Measurements from ENCODE around the gene HDAC7. TPM values are rescaled to one million over a fixed set of nuclear protein-coding genes. Genes with fewer than 3 reads are reported as not detected.
A peak's percentile ranks its signal among the peaks of the same experiment; 100 is the strongest.
"Not testable (repeated sequence)": the region's sequence is repeated elsewhere in the genome, so short reads cannot be mapped to it uniquely, and the experiment has no call there.

The HDAC7 gene
- total RNA-seq, 1 donor from 2014 or later = 84.4 TPM

DNA sequence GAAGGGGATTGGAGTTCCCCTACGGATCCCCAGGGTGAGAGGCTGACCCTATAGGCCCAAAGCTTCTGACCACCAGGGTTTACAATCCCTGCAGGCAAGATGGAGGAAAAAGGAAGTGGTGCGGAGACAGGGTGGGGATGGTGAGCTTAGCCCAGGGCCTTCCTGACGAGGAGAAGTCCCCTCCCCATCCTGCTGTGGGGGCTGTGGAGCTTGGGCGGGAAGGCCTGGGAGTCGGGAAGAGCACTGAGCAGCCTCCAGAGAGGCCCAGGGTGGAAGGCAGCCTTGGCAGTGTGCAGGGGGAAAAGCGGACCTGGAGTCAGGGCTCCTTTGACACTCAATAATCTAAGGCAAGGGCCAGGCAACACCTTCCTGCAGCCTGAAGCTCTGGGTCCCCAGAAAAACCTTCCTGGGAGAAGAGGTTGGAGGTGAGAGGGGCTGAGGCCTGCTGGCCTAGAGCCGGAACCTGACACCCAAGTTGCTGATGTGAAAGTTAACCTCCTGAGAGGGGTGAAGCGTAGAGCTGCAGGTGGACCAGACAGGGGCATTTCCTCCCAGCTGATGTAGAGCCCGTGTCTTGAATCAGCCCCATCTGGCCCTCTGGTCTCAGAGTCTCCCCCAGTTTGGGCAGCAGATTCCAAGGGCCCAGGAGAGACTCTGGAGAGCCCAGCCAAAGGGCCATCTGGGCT is 6.0 kb downstream of the HDAC7 start:
- DNase-seq (ENCODE audit: low read depth) = no peak
- H3K4me3 ChIP-seq (ENCODE audit: low read depth, low read length) = peak overlapping the region; percentile 32
- TF ChIP-seq, protein P1, sequence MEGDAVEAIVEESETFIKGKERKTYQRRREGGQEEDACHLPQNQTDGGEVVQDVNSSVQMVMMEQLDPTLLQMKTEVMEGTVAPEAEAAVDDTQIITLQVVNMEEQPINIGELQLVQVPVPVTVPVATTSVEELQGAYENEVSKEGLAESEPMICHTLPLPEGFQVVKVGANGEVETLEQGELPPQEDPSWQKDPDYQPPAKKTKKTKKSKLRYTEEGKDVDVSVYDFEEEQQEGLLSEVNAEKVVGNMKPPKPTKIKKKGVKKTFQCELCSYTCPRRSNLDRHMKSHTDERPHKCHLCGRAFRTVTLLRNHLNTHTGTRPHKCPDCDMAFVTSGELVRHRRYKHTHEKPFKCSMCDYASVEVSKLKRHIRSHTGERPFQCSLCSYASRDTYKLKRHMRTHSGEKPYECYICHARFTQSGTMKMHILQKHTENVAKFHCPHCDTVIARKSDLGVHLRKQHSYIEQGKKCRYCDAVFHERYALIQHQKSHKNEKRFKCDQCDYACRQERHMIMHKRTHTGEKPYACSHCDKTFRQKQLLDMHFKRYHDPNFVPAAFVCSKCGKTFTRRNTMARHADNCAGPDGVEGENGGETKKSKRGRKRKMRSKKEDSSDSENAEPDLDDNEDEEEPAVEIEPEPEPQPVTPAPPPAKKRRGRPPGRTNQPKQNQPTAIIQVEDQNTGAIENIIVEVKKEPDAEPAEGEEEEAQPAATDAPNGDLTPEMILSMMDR (conservative IDR thresholded peaks at IDR 0.05; ENCODE audit: low read depth, low read length) = no peak

DNA sequence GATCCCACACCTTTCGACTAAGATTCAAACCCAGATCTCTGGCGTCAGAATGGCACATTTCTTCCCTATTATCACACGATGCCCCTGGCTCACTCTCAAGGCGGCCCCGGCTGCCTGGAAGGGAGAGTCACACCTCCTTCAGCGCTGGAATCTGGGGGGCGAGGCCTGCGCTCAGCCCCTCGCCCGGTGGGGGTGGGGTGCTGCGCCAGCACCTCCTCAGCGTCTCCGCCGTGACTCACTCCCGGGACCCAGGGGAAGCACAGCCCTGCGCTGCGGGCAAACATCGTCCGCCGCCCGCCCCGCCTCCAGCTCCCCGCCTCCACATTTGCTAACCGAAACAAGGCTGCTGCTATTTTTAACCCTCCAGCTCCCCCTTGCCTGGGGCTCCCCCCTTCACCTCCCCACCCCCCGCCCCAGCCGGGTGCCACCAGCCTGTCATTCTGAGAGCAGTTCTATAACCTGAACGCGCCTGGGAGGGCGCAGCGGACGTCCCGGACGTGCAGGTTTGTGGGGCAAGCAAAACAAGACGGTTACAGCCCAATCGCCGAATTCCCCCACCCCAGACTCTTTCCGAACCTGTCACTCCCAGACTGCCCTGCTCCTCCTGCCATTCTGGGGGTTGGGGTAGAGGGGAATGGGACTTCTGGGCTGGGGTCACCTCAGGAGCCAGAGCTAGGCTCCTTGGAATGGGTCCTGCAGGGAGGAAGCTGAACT is 6.7 kb downstream of the HDAC7 start:
- no peak for DNase-seq (ENCODE audit: low read depth)
- TF ChIP-seq, protein P1 (conservative IDR thresholded peaks at IDR 0.05; ENCODE audit: low read depth, low read length) = no peak

DNA sequence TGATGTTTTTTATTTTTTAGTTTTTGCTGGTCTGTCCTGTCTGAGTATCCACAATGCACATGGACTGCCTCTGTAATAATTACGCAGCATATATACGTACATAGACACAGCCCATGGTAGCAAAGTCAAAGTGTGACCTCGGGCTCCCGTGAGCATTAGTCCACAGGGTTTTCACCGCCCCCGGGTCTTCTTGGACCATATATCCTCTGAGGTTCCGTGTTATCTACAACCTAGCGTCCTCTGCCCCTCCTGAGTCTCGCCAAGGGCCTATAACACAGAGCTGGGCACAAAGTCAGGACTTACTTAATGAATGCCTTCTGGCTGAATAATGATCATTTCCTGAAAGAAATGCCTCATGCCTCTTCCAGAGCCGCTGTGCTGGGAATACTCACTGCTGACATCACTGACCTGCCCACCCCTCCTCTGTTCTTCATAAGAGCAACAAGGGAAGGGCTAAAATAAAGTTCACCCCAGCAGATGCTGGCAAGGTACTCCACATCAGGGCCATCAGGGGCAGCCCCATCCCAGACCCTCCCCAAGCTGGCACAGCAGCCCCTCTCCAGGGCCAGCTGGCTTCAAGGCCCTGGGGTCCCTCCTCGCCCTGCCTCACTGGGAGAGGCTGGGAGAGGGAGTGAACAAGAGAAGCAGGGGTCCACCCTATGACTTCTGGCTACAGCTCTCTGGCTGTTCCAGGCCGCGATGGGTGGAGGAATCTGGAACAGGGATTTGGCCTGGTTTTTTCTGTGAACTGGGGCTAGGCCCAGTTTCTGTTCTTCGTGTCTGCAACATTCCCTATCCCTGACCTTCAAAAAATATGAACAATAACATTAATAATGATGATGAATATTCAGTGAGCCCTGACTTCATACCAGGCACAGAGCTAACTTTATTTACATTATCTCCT is 7.9 kb downstream of the HDAC7 start:
- no peak for DNase-seq (ENCODE audit: low read depth)
- TF ChIP-seq, protein P1 (conservative IDR thresholded peaks at IDR 0.05; ENCODE audit: low read depth, low read length) = no peak
- H3K4me3 ChIP-seq (ENCODE audit: low read depth, low read length) = no peak overlapping the region

More for the DNA sequence above, 6.7 kb downstream of the HDAC7 start:
- peak overlapping the region; percentile 33 for H3K4me3 ChIP-seq (ENCODE audit: low read depth, low read length)

DNA sequence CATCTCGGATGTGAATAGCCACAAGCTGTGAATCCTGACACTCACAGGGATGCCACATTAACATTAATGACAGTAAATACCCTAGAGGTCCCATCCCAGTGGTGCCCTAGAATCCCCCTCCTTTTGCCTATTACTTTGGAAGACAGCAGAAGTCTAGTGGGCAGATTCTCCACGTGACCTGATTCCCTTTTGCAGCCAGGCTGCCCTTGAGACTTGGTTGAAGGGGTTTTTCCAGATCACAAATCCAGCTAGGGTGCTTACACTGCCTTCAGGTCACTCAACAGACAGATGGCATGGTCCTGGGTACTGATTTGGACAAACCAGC is 8.7 kb downstream of the HDAC7 start:
- H3K4me3 ChIP-seq (ENCODE audit: low read depth, low read length) = no peak overlapping the region
- DNase-seq (ENCODE audit: low read depth) = no peak
- TF ChIP-seq, protein P1 (conservative IDR thresholded peaks at IDR 0.05; ENCODE audit: low read depth, low read length) = no peak

DNA sequence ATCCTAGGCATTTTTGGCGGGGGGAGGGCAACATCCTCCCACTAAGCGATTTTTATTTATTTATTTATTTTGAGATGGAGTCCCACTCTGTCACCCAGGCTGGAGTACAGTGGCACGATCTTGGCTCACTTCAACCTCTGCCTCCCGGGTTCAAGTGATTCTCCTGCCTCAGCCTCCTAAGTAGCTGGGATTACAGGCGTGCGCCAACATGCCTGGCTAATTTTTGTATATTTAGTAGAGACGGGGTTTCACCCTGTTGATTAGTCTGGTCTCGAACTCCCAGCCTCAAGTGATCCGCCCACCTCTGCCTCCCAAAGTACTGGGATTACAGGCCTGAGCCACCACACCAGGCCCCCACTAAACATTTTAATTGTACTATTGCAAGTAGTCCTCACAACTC is 10.2 kb downstream of the HDAC7 start:
- H3K4me3 ChIP-seq (ENCODE audit: low read depth, low read length); DNase-seq (ENCODE audit: low read depth): not testable (repeated sequence)

DNA sequence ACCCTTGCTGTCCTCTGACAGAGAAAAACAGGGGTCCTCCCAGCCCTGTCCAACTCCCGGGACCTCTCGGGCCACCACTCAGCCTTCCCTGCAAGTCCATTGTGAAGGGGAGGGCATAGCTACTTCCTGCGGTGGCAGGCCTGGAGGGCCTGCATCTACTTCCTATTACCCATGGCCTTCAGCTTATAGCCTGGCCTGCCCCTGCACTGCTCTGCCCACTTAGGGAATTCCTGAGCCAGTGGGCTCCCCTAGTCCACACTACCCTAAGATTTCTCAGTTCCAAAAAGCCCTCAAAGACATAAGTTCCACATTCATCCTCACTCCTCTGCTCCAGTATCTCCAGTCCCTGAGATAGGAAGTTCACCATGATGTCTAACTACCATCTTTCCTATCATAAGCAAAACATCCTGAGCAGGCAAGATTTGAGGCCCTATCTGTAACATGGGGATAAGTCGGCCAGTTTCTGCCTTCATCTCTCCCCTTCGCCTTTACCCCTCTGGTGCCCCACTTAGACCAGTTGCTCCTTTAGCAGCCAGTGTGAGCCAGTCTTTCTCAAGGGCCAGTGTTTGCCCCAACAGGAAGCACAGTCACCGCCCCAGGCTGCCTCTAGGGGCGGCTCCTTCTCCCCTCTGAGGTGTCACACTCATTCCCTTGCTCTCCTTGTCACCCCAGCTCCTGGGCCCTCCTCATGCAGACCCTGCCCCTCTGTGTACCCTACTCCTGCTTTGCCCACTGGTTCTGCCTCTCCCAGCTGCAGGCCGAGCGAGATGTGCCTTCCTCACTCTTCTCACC is 10.9 kb downstream of the HDAC7 start:
- TF ChIP-seq, protein P1 (conservative IDR thresholded peaks at IDR 0.05; ENCODE audit: low read depth, low read length) = peak; percentile 27
- H3K4me3 ChIP-seq (ENCODE audit: low read depth, low read length) = no peak overlapping the region
- no peak for DNase-seq (ENCODE audit: low read depth)

Measured in epithelial cell of proximal tubule (primary cell).